GM12891 (cell line): ENCODE measurements around the gene ABHD6.
"Not testable (repeated sequence)": the region's sequence is repeated elsewhere in the genome, so short reads cannot be mapped to it uniquely, and the experiment has no call there.

Experiments
- DNase-seq: peaks from one replicate; pipeline ENCODE4 v3.0.0; 2011; ENCODE audit warnings: low spot score; ENCODE audit not compliant: insufficient read length
- FAIRE-seq: peaks from 2 replicates; lab custom pipeline; 2011; peaks lifted over from hg19 to GRCh38; lab: Jason Lieb, UNC
- PAX5 ChIP-seq: IDR thresholded peaks from 2 replicates; pipeline ENCODE4 v1.6.1; 2011; ENCODE audit warnings: low read length, moderate library complexity, mild to moderate bottlenecking; ENCODE audit not compliant: insufficient read depth, severe bottlenecking
- POLR2A ChIP-seq: IDR thresholded peaks from 2 replicates; pipeline ENCODE4 v1.6.1; 2011; ENCODE audit warnings: low read depth, low read length, control low read depth
- POLR2AphosphoS5 ChIP-seq: IDR thresholded peaks from 2 replicates; pipeline ENCODE4 v1.6.1; 2011; ENCODE audit warnings: low read depth, low read length, control low read depth
- POU2F2 ChIP-seq: IDR thresholded peaks from 2 replicates; pipeline ENCODE4 v1.6.1; 2011; ENCODE audit warnings: low read depth, mild to moderate bottlenecking, control low read depth, low read length, moderate library complexity
- SPI1 ChIP-seq: IDR thresholded peaks from 2 replicates; pipeline ENCODE4 v1.6.1; 2011; ENCODE audit warnings: low read depth, low read length, control low read depth
- TAF1 ChIP-seq: IDR thresholded peaks from 2 replicates; pipeline ENCODE4 v1.6.1; 2011; ENCODE audit warnings: low read depth, low read length, control low read depth

Gene ABHD6

DNA sequence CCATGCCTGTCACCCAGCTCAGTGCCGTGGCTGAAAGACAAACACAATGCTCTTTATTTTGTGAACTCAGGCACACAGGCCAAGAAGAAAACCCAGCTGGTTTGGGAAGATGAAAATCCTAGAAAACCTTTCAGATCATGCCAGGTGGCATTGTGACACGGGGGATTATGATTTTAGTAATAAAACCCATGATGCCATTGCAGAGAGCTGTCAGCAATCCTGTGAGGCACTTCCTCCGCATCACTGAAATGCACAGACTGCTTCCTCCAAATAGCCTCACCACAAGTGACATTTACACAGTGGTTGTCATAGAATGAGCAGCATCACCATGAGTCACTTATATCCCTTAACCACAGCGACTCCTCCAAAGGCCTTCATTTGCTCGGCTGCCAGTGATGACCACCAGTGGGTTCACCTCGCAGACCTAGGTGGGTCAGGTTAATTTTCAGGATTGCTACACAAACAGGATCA, 22.7 kb downstream of the ABHD6 start:
- peak; percentile 47 for FAIRE-seq

DNA sequence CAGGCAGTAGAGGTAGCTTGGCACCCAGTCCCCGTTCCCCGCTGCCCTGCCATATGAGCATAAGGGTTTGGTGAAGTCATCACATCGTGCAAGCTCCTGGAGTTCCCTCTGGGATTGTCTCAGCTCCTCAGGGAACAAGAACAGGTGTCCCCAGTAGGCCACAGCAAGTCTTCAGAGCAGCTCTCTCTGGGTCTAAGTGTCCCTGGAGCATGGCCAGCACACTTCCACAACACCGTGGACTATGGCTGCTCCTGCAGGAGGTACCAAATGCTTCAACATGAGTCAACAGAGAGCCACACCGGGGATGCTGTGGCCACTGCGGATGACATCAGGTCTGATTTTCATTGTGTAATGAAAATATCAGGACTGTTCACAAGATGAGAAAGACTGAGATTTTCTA, 23.1 kb downstream of the ABHD6 start:
- DNase-seq = no peak

More for the DNA sequence above, 22.7 kb downstream of the ABHD6 start:
- no peak for DNase-seq
- no peak for TF ChIP-seq POU2F2
- no peak for TF ChIP-seq TAF1
- no peak for TF ChIP-seq SPI1
- TF ChIP-seq POLR2A = no peak
- TF ChIP-seq PAX5 = no peak
- TF ChIP-seq POLR2AphosphoS5 = no peak

DNA sequence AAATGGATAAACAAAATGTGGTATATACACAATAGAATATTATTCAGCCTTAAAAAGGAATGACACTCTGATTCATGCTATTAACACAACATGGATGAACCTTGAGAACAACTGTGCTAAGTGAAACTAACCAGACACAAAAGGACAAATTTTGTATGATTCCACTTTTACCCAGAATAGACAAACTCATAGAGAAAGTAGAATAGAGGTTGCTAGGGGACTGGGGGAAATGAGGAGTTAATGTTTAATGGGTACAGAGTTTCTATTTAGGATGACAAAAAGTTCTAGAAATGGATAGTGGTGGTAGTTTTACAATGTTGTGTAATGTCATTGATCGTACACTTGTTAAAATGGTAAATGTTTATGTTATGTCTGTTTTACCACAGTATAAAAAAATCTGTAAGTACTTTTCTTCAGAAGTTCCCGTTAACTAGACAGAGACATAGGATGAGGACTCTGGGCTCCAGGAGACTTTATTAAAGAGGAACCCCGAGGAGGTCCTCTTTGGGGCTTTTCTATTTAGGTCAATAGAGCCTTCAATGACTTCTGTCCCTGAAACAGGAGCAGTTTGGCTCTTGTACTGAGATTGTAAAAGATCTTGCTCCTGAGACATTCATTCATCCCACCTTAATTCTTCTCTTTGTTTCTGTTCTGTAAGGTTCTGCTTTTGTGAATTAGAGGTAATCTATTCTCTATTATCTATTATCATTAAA, 24.5 kb downstream of the ABHD6 start:
- DNase-seq = no peak
- TF ChIP-seq SPI1 (no peak), POLR2AphosphoS5 (no peak), PAX5 (no peak), POU2F2 (no peak), POLR2A (no peak), TAF1 (no peak)
- no peak for FAIRE-seq

More for the DNA sequence above, 23.1 kb downstream of the ABHD6 start:
- TF ChIP-seq POLR2AphosphoS5 (no peak), TAF1 (no peak), SPI1 (no peak), POU2F2 (no peak), POLR2A (no peak), PAX5 (no peak)
- FAIRE-seq = no peak

DNA sequence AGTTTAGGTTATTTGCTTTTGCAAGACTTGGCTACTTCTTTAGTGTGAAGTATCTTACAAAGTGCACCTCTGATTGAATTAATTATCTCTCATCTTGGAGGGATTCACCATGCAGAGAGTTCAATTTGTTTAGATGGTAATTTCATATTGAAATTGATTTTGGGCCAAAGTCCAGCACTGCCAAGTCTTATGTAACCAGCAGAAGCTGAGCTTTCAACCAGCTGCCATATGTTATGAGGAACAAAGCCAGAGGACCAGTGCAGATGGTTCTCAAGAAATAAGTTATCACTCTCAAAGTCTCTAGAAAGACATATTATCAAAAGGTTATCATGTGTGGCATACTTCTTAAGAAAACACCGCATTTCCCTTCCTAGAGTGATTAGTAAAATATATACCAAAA, 29.0 kb downstream of the ABHD6 start:
- FAIRE-seq = no peak
- no peak for DNase-seq
- no peak for TF ChIP-seq SPI1
- no peak for TF ChIP-seq TAF1
- TF ChIP-seq POLR2A = no peak
- TF ChIP-seq PAX5 = no peak
- no peak for TF ChIP-seq POU2F2
- TF ChIP-seq POLR2AphosphoS5 = no peak

DNA sequence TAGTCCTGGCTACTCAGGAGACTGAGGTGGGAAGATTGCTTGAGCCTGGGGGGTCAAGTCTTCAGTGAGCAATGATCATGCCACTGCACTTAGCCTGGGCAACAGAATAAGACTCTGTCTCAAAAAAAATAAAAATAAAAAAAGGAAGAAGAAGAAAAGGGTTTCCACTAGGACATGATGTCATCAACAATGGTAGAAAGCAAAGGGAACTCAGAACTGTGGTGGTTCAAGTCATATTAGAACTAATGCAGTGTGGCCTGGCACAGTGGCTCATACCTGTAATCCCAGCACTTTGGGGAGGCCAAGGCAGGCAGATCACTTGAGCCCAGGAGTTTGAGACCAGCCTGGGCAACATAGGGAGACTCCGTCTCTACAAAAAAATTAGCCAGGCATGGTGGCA, 30.0 kb downstream of the ABHD6 start:
- not testable (repeated sequence) for FAIRE-seq, DNase-seq

DNA sequence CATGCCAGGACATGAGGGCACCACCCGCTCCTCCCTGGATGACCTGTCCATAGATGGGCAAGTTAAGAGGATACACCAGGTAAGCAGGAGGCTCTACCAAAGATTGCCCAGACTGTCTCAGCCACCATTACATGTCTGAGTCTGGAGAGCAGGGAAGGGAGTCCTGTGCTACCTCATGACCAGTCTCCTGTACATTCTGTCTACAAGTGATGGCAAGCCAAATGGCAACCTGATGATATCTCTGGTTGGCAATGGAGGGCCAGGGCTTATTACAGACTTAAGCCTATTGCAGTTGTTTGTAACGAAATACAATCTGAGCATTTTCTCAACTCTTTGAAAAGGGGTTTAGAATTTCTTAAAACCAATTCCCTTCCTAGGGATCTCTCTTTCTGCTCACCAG, 31.8 kb downstream of the ABHD6 start:
- DNase-seq (no peak), FAIRE-seq (no peak)
- TF ChIP-seq POU2F2 = no peak

DNA sequence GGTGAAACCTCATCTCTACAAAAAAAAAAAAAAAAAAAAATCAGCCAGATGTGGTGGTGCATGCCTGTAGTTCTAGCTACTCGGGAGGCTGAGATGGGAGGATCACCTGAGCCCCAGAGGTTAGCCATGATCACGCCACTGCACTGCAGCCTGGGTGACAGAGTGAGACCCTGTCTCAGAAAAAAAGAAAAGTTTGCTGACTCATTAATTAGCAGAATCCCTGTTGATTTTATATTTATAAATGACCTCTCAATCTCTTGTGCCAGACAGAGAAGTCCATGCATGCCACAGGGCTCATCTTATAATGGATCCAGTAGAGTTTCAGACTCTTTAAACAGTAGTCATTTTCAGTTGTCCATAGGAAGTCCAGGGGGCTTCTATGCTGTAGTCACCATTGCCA, 32.9 kb downstream of the ABHD6 start:
- DNase-seq (no peak), FAIRE-seq (no peak)
- TF ChIP-seq TAF1 = no peak
- no peak for TF ChIP-seq POLR2AphosphoS5
- TF ChIP-seq PAX5 = no peak
- no peak for TF ChIP-seq POLR2A
- TF ChIP-seq POU2F2 = no peak
- TF ChIP-seq SPI1 = no peak

DNA sequence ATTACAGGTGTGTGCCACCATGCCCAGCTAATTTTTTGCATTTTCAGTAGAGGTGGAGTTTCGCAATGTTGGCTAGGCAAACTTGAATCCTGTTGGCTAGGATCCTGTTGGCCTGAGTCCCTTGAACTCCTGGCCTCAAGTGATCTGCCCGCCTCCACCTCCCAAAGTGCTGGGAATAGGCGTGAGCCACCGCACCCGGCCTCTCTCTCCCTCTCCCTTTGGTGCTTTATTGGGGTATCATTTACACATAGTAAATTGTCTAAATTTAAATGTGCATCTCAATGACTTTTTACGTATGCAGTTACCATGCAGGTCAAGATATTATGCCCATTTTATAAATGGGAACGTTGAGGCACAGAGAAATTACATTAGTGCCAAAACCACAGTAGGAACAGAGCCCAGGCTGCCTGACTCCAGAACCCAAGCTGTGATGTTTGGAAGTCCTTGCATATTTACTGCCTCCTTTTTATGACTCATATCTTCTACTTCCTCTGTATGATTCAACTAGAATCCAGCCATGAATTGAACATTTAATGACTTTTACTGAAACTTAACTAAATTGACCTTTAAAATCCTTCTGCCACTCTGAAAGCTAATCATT, 34.4 kb downstream of the ABHD6 start:
- FAIRE-seq = no peak
- no peak for DNase-seq
- TF ChIP-seq POLR2AphosphoS5 = no peak

DNA sequence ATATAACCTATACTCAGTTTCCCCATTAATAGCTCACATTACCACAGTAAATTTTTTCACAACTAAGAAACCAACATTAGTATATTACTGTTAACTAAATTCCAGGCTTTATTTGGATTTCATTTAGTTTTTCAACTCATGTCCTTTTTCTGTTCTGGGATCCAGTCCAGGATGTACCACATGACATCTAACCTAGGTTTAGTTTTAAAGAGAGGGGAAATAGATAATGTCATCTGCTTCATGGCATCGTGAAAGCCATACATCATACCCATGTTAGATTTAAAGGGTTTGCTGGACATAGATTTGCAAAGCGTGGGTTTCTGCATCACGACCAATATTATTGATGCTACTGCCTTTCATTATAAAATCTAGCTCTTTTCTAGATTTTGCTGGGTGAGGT, 35.3 kb downstream of the ABHD6 start:
- no peak for DNase-seq
- FAIRE-seq = no peak
- no peak for TF ChIP-seq POU2F2
- no peak for TF ChIP-seq POLR2A
- TF ChIP-seq POLR2AphosphoS5 = no peak
- no peak for TF ChIP-seq SPI1
- no peak for TF ChIP-seq PAX5
- no peak for TF ChIP-seq TAF1

DNA sequence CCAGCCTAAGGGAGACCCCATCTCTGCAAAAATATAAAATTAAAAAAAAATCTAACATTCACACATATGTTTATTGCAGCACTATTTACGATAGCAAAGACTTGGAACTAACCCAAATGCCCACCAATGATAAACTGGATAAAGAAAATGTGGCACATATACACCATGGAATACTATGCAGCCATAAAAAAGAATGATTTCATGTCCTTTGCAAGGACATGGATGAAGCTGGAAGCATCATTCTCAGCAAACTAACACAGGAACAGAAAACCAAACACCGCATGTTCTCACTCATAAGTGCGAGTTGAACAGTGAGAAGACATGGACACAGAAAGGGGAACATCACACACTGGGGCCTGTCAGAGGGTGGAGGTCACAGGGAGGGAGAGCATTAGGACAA, 35.8 kb downstream of the ABHD6 start:
- not testable (repeated sequence) for FAIRE-seq, DNase-seq
